Suppressor macrophage treated with lipopolysaccharide for 4 hours (primary cell): ENCODE measurements around the gene EPHX1.

Source experiments
- DNase-seq: peaks from one replicate; pipeline ENCODE4 v3.0.0-alpha.2; 2020

EPHX1 gene

GRCh38 chr1:225866061-225866837, 56.3 kb downstream of the EPHX1 start:
- DNase-seq: peak; percentile 85

DNA sequence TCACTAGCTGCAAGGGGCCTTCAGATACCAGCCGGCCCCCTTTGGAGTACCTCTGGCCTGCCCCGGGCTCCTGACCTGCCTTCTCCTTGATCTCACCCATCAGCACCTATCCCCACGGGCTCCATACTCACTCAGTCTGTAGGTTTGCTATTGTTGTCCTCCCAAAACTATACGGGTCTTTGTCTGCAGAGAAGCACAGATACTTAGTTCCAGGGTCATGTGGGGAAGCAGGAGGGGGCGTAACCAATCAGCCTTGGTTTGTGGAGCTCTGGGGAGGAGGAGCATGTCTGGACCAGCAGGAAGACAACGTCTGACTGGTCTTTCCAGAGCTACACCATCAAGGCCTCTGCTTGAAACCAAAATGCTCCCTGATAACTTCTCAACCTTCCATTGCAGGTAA, 57.1 kb downstream of the EPHX1 start:
- DNase-seq: no peak

DNA sequence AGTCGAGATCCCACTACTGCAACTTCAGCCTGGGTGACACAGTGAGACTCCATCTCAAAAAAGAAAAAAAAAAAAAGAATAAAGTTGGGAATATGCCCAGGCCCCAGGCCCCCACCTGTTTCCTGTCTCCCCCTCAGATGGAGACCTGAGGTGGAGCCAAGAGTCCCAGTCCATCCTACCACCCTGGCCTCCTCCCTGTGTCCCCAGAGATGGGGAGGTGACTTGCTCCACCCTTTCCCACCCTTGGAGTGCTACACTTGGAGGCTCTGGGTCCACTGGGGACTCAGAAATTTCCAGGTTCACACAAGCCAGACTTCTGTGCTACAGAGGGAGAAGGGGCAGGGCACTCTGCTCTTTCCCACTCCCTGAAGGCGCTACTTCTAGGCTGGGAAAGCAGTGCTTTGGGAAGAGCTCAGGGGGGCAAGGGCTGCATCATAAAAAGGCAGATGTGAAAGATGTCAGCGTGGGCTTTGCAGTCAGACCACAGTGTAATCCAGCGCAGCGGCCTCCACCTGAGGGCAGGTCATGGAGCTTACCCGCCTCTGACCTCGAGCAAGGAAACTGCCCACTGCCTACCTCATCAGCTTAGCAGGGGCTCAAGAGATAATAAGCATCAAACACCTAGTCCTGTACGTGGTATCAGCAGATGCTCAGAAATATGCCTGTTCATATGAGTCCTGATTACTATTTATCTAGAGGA, 58.9 kb downstream of the EPHX1 start:
- DNase-seq: no peak

DNA sequence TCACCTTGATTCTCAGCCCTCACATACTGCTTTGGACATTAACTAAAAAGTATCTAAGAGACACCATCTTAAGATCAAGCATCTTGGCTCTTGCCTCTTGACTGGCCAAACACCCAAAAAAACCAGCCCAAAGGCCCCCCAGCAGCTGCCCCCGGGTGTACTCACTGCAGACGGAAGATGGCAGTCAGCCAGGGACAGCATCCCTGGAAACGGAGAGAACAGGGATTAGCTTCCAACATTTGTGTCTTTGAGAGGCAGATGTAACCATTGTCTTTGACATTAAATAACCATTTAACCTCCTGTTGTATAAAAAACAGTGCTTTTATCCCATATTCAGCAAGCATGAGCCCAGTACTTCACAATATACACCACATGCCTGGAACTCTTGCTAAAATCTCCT, 61.0 kb downstream of the EPHX1 start:
- no peak for DNase-seq

- no peak for DNase-seq
These were observed 61.6 kb downstream of the EPHX1 start for GRCh38 chr1:225871359-225872074.

DNA sequence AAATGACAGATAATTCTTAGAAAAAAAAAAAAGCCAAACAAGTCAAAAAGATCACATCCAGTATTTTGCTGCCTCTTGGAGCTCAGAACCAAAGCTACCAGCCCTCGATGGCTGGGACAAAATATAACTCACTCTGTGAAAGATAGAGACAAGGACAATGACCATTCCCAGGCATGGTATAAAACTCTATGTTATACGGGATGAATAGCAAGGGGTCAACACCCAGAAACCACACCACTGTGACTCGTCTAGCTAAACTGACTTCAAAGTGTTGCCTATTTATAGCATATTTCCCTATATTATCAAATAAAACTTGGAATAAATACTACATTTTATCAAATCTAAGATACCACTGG, 62.1 kb downstream of the EPHX1 start:
- DNase-seq: no peak

GRCh38 chr1:225873281-225873850, 63.4 kb downstream of the EPHX1 start:
- DNase-seq: no peak

DNA sequence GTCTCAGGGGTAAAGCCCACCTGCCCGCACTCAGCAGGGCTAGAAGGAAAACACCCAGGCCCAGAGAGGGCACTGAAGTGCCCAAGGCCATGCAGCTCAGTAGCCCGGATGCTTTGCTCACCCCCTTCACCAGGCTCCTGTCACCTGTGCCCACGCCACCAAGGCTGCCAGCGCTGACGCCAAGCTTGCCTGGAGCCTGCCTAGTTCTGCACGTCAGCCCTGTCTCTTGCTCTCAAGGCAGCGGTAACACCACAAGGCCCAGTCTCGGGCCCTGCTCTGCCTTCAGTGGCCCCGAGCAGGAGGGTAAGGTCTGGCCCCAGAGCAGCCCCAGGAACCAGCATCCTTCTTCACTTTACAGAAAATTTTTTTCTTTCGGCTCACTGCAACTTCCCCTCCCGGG, 64.5 kb downstream of the EPHX1 start:
- no peak for DNase-seq

- DNase-seq: no peak
These were observed 65.3 kb downstream of the EPHX1 start for GRCh38 chr1:225875044-225875815.

- no peak for DNase-seq
These were observed 67.1 kb downstream of the EPHX1 start for GRCh38 chr1:225876900-225877510.

DNA sequence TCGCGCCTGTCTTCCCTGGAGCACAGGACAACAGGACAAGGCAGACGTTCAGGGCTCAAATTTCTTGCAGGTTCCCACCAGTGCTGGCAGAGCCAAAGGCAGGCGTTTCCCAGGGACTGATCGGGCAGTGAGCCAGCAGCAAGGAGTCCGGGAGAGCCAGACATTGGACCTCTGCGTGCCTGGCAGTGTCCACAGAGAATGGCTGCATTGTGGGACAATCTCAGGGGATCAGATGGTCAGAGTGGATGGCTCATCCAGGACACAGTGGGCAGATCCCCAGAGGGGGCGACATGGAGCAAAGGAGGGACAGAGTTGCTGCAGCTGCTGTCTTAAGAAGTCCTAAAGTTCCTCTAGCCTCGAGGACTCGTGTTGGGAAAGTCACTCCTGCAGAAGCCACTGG, 67.7 kb downstream of the EPHX1 start:
- peak; percentile 62 for DNase-seq

- DNase-seq: no peak
These were observed 68.4 kb downstream of the EPHX1 start for GRCh38 chr1:225878282-225878681.

- DNase-seq: no peak
These were observed 69.7 kb downstream of the EPHX1 start for GRCh38 chr1:225879521-225880221.

DNA sequence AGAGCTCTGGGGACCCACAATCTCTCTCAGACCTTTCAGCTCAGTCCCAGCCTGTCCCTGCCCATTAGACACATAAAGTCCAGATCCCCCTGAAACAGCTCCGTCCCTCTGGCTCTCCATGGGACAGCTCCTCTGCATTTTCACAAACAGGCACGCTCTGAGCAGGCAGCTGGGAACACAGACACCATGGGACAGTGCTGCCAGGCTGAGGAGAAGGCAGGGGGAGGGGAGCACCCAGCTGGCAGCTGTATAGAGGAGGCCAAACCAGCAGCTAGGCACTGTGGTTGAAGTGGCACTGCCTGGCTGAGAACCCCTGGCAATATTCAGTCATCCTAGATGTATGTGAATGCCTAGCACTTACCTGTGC, 70.3 kb downstream of the EPHX1 start:
- no peak for DNase-seq

GRCh38 chr1:225880636-225881035, 70.7 kb downstream of the EPHX1 start:
- DNase-seq: no peak

DNA sequence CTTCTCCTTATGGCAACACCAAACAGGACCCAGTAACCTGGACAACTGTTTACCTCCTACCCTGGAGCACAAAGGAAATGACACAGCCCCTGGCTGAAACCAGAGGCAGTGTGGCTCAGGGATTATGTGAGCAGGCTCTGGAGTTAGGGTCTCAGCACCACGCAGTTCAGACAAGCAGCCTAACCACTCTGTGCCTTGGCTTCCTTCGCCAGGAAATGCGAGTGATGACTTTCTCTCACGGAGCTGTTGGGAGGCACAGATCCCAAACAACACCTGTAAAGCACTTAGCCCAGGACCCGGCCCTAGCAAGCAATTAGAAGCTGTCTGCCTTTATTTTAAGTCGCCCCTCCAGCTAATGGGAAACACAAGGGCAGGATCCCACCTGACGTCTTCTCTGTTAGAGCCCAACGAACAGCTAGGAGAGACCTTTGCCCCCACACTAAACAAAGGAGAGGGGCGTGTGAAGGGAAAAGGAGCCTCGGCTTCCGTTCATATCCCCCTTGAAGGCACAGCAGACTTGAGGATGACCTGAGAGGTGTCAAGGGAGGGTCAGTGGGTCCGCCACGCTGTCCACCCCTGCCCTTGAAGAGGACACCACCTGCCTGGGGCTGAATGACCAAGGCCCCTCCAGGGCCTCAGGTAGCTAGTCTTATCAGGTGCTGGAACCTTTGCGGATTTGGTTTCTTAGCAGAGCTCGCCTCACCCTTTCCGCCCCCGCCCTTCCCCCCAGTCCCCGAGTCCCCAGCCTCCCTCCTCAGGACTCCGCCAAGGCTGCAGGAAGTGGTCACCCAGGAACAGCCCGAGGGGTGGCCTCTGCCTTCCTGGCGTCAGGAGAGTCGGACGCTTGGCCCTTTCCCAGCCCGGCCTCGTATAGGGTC, 71.4 kb downstream of the EPHX1 start:
- peak; percentile 51 for DNase-seq

DNA sequence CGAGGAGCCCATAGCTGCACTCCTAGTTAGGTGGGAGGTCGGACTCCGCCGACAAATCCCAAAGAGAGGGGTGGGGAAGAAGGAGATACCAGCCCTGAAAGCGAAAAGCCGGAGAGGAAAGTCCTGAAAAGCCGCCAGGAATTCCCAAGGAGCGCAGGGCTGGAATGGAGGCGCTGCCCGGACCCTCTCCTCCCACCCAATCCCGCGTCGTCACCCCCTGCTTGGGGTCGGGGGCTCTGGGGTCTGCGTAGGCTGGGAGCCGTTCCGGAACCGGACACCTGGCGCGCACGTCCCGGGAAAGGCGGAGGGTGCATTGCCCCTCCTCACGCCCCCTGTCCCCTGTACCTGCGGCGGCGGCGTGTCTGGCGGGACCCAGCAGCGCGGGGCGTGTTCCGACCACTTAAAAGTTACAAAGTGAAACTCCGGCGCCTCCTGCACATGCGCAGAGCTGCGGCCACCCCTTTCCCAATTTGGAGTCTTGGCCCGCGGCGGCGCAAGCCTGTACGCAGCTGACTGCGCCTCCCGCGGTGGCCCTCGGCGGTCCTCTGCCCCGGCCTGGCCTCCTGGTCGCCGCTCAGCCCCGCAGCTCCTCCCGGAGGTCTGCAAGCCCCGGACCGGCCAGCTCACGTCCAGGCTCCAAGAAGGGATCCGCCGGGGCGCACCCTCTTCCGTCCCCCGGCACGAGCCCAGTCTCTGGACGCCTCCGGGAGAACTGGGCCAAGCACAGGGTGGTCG, 72.2 kb downstream of the EPHX1 start, which contains the start of gene TMEM63A:
TMEM63A (minus strand) TSS at position 422 of the 735 bp plus-strand sequence. CDS start 4,800 bp downstream, outside the sequence.
- peak; percentile 96 for DNase-seq

- DNase-seq: peak; percentile 37
These were observed 73.0 kb downstream of the EPHX1 start for GRCh38 chr1:225882694-225883615.
